Activated gamma-delta T cell treated with anti-CD3 and anti-CD28 coated beads, Interleukin-2, amount 50 U/mL, for 16 hours (primary cell): ENCODE results near the gene TP53AIP1.

Experiments
- DNase-seq: peaks from one replicate; pipeline ENCODE4 v3.0.0-alpha.2; 2020; ENCODE audit warnings: low read depth

The TP53AIP1 gene

GRCh38 chr11:128942817-128943427, at the start of gene TP53AIP1:
TSS of gene TP53AIP1 (minus strand) at chr11:128942871. CDS start at chr11:128937818, 5,053 bp downstream.
- no peak for DNase-seq

GRCh38 chr11:128988242-128988970, 45.7 kb upstream of the TP53AIP1 start:
- DNase-seq, result no peak

GRCh38 chr11:128985880-128986279, 43.2 kb upstream of the TP53AIP1 start:
- no peak for DNase-seq

- no peak for DNase-seq
Observed at GRCh38 chr11:128983023-128983422, 40.4 kb upstream of the TP53AIP1 start.

- DNase-seq, result no peak
Observed at GRCh38 chr11:128981254-128981653, 38.6 kb upstream of the TP53AIP1 start.

GRCh38 chr11:128970598-128971190, 28.0 kb upstream of the TP53AIP1 start:
- no peak for DNase-seq

- no peak for DNase-seq
Observed at GRCh38 chr11:128968916-128969315, 26.2 kb upstream of the TP53AIP1 start.

- no peak for DNase-seq
Observed at GRCh38 chr11:128967578-128967977, 24.9 kb upstream of the TP53AIP1 start.

- DNase-seq, result no peak
Observed at GRCh38 chr11:128965485-128965884, 22.8 kb upstream of the TP53AIP1 start.

- no peak for DNase-seq
Observed at GRCh38 chr11:128964463-128964930, 21.8 kb upstream of the TP53AIP1 start.

GRCh38 chr11:128963744-128964325, 21.2 kb upstream of the TP53AIP1 start:
- DNase-seq, result no peak

- DNase-seq, result no peak
Observed at GRCh38 chr11:128962896-128963295, 20.2 kb upstream of the TP53AIP1 start.

- no peak for DNase-seq
Observed at GRCh38 chr11:128961645-128962044, 19.0 kb upstream of the TP53AIP1 start.

GRCh38 chr11:128957202-128957482, 14.5 kb upstream of the TP53AIP1 start:
- no peak for DNase-seq

GRCh38 chr11:128956401-128957201, 13.9 kb upstream of the TP53AIP1 start:
- DNase-seq, result no peak

GRCh38 chr11:128955636-128956035, 13.0 kb upstream of the TP53AIP1 start:
- no peak for DNase-seq

- DNase-seq, result no peak
Observed at GRCh38 chr11:128953151-128953550, 10.5 kb upstream of the TP53AIP1 start.

- no peak for DNase-seq
Observed at GRCh38 chr11:128949791-128950454, 7.3 kb upstream of the TP53AIP1 start.

GRCh38 chr11:128948583-128948982, 5.9 kb upstream of the TP53AIP1 start:
- DNase-seq, result no peak

GRCh38 chr11:128947773-128948172, 5.1 kb upstream of the TP53AIP1 start:
- DNase-seq, result no peak

- DNase-seq, result no peak
Observed at GRCh38 chr11:128946648-128947047, 4.0 kb upstream of the TP53AIP1 start.
